ENCODE data around the gene TRRAP.

Gene TRRAP

DNA sequence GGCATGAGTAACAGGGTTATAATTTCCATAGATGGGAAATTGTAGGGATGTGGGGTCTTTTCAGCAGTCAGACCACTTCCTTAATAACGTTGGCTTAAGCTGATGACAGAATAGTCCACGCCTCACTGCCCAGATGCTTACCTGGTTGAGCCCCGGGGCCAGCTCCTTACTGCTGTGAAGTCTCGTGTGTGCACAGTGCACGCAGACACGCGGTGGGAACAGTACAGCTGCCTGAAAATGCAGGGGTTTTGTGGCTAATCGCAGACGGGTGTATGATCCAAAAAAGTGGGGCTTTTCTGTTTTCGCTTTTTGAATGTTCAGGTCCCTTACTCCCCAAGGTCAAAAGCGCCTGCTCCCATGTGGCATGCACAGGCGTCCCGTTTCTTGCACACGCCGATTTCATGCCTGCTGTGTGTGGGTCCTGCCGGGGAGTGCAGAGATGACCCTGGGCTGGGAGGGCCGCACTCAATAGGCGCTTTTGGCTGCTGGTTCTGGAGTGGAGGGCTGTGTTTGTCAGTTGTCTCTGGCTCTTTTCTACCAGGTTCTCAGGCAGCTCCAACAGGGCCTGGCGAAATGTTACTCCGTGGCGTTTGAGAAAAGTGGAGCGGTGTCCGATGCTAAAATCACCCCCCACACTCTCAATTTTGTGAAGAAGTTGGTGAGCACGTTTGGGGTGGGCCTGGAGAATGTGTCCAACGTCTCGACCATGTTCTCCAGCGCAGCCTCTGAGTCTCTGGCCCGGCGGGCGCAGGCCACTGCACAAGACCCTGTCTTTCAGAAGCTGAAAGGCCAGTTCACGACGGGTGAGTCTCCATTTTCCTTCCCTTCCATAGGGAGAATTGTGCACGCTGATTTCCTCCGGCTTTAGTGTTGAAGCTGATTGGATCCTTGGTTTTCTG is 116.0 kb downstream of the TRRAP start:
- DNase-seq: no peak

DNA sequence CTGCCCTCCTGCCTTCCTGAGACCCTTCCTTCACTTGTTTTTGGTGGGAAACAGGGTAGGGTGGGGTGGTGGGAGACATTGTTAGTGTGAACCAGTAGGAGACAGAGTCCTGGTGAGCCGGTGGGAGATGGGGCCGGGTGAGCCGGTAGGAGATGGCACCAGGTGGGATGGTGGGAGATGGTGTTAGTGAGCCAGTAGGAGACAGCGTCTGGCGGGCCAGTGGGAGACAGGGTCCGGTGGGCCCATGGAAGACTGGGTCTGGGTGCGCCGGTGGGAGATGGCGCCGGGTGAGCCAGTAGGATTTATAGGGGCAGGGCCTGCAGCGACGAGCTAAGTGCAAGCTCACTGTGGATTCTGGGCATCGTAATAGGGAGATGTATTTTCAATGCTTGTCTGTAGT is 116.8 kb downstream of the TRRAP start:
- no peak for DNase-seq

DNA sequence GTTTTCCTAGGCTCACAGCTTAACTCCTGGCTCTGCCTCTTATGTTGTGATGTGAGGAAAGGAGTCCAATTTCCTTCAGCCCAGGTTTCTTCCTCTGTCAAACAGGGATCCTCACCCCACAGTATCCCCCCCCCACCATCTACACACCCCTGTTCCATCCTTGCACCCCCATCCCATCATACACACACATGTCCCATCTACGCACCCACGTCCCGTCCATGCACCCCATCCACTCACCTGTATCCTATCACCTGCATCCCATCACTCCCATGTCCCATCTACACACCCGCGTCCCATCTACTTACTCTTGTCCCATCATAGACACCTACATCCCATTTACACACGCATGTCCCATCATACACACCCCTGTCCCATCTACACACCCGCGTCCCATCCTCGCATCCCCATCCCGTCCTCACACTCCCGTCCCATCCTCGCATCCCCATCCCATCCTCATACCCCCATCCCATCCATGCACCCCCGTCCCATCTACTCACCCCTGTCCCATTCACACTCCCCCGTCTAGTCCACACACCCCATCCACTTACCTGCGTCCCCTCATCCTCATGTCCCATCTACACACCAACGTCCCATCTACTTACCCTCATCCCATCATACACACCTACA is 117.3 kb downstream of the TRRAP start:
- no peak for DNase-seq

DNA sequence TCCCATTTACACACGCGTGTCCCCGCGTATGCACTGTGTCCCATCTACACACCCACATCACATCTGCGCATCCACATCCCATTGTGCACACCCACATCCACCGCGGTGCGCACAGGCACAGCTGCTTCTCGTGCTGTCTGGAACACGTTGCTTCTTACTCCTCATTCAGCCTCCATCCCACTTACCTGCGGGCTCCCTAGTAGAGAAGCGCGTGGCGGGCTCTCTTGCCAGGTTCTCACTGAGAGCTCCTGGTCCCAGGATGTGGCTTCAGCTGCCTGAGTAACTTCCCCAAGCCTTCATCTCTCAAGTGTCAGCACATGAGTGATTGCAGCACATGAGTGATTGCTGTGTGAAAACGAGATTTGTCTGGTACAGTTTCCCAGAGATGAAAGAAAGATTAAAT is 117.8 kb downstream of the TRRAP start:
- no peak for DNase-seq

DNA sequence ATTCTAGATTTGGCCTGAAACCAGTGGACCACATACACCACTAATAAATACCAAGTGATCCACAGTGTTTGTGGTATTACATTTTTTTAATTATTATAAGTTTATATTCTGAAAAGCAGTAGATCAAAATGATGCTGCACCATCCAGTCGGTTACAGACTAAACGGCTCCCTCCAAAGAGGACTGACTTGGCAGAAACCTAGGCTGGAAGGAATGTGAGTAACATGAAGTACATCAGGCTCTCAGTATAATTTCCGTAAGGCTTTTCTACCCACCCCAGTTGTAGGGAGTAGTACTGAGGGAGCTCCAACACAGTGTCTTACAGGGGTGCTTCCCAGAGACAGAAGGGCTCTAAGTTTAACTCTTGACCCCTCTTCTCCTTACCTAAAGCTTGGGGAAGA is 119.5 kb downstream of the TRRAP start:
- no peak for DNase-seq

DNA sequence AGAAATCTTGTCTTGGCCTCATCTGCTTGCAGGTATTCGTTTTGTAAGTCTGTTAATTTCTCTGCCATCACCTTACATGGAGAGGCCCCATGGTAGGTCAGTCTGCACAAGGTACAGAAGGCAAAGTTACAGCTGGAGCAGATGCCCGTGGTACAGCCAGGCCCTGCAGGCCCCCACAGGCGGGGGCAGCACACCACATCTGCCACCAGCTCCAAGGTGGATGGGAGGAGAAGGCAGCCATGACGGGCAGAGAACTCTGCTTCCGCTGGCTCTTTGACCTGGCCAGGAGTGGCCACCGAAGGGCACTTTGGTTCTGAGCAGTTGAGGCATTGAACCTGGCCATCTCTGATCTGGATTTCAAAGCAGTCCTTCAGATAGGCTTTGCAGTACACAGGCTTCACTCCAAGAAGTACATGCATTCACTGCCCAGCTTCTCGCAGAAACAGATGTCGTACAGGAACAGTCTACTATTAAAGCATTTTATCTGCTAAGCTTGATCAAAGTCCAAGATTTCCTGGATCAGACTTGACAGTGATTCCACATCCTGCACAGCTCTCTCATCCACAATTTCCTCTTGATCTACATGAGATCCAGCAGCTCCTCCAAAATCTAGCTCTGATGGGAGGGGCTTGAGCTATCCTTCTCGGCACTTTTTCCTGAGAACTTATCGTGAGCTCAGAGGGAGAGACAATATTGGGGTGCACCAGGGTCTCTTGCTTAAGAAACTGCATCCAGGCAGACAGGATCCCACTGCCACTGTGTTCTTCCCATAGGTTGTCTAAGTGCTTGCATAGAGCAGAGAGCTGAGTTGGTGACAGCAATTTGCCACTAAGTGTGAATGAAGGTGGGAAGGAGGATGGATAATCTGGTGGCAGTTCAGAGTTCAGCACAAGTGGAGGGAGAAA is 120.7 kb downstream of the TRRAP start:
- DNase-seq: no peak

DNA sequence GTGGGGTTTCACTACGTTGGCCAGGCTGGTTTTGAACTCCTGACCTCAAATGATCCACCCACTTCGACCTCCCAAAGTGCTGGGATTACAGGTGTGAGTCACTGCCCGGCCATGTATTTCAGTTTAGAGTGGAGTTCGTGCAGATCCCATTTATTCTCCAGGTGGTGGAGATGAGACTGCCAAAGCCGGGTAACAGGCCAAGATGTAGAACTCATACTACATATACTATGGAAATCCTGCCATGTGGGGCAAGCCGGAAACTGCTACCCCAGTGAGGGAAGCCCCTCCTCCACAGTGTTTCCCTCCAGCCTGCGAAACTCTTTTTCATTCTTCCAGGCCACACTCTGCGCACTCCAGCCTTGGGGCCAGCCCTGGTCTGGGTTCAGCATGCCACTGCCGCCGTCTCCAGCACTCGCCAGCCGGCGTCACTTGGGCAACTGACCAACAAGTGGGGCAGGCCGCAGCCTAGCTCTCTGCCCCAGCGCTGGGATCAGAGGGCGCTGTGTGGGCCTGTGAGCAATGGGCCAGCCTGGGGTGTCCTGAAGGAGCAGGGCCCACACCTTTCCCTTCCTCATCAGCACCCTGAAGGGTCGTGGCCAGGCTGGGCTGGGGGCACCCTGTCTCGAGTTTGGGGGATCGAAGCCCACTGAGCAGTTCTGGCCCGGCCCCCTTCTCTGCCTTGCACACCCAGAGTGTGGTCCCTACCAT is 122.0 kb downstream of the TRRAP start:
- DNase-seq: no peak

DNA sequence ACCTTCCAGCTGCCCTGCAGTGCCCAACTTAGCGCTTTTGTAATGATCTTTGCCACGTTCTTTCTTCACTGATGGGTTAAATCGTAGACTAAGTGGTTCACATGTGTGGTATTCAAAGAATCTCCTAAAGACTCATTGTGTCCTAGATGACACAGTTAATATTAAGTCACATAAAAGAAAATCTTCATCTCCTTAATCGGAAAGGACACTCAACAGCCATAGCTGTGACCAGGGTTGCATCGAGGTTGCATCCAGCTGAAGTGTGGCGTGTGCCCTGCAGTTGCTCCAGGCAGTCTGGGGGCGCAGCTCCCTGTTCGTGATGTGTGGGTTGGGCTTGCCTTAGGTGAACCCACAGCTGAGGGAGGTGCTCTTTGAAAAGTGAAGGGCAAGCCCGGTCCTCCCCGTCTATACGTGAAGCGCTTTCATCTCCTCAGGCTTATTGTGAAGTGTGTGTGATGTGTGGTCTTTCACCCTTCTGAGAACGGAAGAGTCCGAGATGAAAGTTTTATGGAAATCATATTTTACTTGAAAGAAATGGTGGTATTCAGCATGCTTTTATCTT is 122.7 kb downstream of the TRRAP start:
- no peak for DNase-seq

DNA sequence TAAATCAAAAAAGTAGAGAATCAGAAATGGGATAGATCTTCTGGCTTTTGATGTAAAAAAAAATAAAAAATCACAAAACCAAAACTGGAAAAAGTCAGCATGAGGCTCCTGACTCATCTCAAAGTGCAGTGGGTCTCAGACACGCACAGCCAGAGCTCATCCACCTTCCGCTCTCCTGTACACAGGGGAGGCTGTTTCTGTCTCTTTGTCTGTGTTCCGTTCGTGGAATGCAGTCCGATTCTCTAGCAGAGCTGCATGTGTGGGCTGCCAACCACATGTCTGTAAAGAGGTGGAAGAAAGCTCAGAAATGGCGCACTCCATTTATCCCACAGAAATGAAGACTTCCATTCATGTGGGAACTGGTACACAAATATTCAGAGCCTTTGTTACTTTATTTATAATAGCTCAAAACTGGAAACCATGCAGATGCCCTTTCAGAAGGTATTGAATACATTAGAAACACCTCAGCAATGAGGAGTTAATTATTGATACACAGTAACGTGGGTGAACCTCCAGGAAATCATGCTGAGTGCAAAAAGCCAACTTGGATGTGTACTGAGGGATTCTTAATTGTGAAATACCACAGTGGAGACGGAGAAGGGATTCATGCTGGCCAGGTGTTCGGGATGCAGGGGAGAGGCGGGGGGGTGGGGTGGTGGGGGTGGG is 123.3 kb downstream of the TRRAP start:
- DNase-seq: no peak

DNA sequence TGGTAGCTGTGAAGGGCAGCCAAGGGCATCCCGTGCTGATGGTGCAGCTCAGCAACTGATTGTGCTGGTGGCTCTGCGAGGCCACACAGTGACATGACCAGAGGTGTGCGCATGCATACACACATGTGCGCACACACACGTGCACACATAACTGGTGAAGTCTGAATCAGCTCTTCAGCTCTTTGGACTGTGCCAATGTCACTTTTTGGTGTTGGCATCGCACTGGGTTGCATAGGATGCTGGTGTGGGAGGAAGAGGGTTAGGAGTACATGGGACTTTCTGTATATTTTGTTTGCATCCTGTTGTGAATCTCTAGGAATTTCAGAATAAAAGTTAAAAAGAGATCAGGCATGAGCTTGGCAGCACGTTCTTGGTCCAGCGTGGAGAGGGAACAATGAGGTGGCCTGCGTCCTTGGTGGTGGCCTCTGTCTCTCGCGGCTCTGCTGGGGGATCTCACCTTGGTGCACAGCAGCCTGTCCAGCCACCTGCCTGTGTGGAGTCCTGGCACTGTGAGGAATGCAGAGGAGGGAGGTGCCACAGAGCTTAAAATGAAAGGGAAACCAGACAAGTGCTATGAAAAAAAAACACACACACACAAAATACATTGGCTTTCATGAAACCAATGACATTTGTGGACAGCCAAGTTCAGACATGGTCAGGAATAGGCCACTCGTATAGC is 124.0 kb downstream of the TRRAP start:
- no peak for DNase-seq

DNA sequence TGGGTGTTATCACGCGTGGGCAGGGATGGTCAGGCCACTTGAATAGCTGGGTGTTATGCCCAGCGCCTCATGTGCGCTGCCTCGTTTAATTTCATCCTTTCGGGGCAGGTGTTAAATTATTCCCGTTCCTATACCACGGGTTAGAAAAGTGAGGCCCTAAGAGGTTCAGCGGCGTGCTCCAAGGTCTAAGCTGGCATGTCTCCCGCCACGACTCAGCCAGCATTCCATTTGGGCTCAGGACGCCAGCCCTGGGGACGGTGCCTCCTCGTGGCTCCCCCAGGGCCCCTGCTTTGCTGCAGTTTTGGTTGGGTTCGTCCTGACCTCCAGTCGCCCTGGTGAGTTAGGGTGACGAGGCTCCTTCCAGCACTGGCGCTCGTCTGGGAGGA is 124.5 kb downstream of the TRRAP start:
- no peak for DNase-seq

DNA sequence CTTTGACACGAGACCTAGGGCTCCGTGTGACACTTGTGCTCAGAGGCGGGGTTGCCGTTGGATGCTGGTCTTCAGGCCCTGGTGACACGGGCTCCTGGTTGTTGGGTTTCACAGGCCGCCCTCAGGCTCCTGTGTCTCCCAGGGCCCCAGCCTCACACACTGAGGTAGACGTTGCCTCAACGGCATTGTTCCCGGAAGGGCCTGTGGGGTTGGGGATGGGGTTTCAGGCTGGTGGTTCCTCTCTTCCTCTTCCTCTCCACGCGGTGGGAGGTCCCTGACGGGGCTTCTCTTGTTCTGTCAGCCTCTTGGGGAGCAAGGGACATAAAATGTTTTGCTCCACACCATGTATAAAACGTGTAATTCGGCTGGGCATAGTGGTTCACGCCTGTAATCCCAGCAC is 125.1 kb downstream of the TRRAP start:
- DNase-seq: no peak

DNA sequence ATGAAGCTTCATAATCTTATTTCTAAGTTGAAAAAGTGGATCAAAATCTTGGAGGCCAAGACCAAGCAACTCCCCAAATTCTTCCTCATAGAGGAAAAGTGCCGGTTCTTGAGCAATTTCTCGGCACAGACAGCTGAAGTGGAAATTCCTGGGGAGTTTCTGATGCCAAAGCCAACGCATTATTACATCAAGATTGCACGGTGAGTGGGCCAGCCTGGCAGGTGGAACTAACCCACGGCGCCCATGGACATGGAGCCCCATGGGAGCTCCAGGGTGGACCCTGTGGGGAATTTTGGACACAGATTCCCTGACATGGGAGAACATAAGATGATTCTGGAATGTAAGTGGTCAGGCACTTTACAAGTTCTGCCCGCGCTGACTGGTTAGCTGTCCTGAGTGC is 125.9 kb downstream of the TRRAP start:
- no peak for DNase-seq

DNA sequence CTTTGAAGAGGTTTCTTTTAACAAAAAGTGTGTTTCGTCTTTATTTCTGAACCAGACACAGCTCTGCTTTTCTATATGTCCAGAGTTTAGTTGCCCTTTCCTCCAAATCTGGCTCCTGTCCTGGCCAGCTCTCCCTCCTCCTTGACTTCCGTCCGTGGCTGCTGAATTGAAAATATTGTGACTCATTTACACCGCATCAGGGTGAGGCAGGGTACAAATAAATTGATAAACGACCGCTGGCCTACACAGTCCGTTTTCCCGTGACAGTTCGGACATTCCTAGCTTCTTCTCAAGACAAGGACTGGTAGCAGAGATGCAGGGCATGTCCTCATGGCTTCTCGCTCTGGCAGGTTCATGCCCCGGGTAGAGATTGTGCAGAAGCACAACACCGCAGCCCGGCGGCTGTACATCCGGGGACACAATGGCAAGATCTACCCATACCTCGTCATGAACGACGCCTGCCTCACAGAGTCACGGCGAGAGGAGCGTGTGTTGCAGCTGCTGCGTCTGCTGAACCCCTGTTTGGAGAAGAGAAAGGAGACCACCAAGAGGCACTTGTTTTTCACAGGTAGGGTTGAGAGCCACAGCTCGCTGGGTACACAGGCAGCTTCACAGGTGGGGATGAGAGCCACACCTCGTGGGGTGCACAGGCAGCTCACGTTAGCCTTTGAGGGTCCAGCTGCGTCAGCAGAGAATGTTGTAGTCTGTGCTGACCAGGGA is 126.6 kb downstream of the TRRAP start:
- DNase-seq: no peak

DNA sequence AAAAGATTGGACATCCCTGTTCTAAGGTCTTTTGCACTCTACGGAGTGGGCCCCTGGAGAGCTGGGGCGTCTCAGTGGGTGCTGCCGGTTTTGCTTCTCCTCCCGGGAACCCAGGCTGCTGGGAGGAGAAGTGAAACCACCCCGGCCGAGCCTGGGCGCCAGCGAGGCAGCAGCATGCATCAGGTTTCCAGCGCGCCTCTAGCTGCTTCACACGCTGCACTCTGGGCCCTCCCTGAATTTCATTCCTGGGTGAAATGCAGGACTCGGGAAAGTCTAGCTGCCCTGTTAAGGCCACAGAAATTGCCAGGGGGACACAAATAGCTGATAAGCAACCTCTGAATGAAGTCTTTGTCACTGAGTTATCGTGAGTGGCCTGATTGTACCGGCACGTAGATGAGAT is 127.4 kb downstream of the TRRAP start:
- no peak for DNase-seq

DNA sequence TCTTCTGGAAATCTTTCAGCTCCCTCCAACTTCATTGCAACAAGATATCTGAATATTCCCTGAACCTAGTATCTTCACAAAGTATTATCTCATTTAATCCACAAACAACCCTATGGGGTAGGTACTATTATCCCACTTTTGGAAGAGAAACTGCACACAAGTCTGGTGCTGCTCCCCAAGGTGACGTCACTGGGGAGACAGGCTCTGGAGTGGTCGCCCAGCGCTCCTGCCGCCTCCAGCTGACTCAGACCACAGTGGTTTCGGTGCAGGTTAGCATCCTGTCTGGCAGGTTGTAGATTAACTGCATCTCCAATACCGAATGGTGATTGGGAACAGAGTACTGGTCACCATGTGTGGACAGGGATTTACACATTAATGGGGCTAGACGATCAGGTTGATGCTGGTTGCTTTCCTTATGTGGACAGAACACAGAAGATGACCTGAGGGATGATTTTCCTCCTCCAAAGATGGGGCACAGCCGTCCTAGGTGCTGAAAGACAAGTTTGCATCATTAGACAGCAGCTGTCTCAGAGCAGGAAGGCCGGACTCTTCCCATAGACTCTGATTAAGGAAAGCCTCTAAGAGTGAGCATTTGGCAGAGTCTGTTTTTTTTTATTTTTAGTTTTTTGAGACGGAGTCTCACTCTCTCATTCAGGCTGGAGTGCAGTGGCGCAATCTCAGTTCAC is 128.6 kb downstream of the TRRAP start:
- DNase-seq: no peak

DNA sequence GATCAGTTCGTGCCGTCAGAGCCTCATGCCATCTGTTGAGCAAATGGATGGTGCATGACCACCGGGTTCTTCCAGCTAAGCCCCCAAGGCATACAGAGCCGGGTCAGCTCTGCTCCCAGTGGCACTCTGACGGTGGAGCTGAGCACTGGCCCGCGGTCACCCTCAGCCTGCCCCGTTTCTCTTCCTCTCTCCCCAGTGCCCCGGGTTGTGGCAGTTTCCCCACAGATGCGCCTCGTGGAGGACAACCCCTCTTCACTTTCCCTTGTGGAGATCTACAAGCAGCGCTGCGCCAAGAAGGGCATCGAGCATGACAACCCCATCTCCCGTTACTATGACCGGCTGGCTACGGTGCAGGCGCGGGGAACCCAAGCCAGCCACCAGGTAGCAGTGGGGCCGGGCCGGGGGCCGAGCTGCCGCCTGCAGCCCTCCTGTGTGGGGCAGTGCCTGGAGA is 129.9 kb downstream of the TRRAP start:
- no peak for DNase-seq

DNA sequence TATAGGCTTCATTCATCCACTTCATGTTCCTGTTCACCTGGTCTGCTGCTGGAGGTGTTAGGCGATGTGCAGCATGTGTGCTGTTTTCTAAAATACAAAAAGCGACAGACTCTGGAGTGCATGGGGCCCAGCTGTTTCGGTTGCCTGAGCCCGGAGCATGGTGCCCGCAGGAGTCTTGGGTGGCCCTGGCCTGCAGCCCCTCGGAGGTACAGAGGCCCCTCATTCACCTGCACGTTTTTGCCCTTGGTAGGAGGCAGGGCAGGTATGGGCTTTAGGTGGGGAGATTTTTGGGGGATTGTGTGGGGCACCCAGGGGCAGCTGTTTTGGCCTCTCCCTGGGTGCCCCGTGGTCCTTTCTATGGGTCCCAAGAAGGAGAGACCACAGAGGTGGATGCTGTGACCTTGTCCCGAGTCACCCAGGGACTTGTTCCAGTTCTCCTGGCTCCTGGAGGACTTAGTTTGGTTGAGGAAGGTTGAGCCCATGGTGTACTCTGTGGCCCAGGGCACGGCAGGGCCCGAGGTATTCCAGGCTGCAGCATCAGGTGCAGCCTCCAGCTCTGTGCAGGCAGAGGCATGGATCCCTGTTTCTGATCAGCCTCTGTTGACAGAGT is 130.7 kb downstream of the TRRAP start:
- DNase-seq: no peak

DNA sequence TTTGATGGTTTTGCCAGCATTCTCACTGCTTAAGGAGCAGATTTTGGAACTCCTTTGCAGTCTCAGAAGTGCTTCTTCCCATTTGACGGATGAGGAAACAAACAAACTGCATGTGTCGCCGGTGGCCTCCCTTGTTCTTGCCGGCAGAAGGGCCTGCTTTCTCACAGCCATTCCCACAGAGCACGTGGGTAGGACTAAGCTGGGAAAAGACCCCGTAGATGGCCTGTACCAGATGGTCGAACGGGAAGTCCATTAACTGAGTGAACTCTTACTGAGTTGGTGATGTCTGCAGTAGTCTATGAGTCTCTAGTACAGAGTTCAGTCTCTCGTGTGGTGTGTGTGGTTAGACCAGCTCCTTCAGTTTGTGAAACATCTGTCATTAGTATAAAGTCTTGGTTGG is 131.9 kb downstream of the TRRAP start:
- no peak for DNase-seq

DNA sequence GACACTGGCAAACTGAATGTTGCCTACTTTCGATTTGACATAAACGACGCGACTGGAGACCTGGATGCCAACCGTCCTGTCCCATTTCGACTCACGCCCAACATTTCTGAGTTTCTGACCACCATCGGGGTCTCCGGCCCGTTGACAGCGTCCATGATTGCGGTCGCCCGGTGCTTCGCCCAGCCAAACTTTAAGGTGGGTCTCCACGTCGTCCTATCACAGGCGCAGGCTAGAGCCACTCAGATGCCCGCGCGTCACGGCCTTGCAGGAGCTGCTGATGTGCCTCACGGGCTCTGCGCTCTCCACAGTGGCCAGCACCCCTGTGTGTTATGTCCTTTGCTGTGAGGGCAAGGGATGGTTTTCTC is 133.0 kb downstream of the TRRAP start:
- DNase-seq: no peak
